ENCODE data around the gene NANOG. TPM values are rescaled to one million over a fixed set of nuclear protein-coding genes. Genes with fewer than 3 reads are reported as not detected.

NANOG gene
- total and polyA plus RNA-seq, 2 of the 8 experiments (the other 6 are each of a cell fraction or from before 2014, with no cell fraction given) = 53.7 to 231 TPM

- H3K4me1 ChIP-seq (replicated peaks in 1 of 4; ENCODE audit: control insufficient read depth in 3 of 4, insufficient read depth in 4 of 4, low read length in 3 of 4) = peaks cover 0 to 10% (median 3%) of the 10 kb centered on the region in 4 experiments; a peak in 2 of 7 replicates
- no peaks in the 10 kb centered on the region for H3K79me2 ChIP-seq (ENCODE audit: control insufficient read depth in 1 of 2, insufficient read depth in 2 of 2, low read length in 2 of 2)
- no peaks in the 10 kb centered on the region for H3K36me3 ChIP-seq (ENCODE audit: control insufficient read depth in 2 of 4, insufficient read depth in 4 of 4, low read length in 3 of 4)
- no peak overlapping the region for H2BK120ac ChIP-seq (replicated peaks; ENCODE audit: low read depth, low read length)
- H2BK5ac ChIP-seq (ENCODE audit: low read depth, low read length) = no peak overlapping the region
- WGBS, 2 experiments (ENCODE audit: extremely low coverage in 1 of 2, insufficient coverage in 1 of 2, insufficient read length in 1 of 2, insufficient replicate concordance in 2 of 2, low coverage in 1 of 2, low lambda C conversion rate in 2 of 2, missing lambda C conversion rate in 1 of 2) = 83% methylated on average over 2 of the region's 2 CpGs; no CpG with 5 or more reads in 1 of the 2 experiments
- no peak overlapping the region for H3K4ac ChIP-seq (replicated peaks; ENCODE audit: insufficient read length, low read depth, low read length)
- TF ChIP-seq CTCF (IDR thresholded peaks at IDR 0.05; ENCODE audit: control extremely low read depth in 1 of 3, insufficient read depth in 1 of 3, low read depth in 1 of 3, low read length in 3 of 3) (no peak), CHD1 (IDR thresholded peaks at IDR 0.05; ENCODE audit: low read depth, low read length) (no peak)
- no peak overlapping the region for H4K5ac ChIP-seq (ENCODE audit: insufficient read length, low read depth, low read length)
- no peak overlapping the region for H3K14ac ChIP-seq (ENCODE audit: insufficient read length)
- no peak overlapping the region for H4K8ac ChIP-seq (ENCODE audit: extremely low read depth, insufficient read depth, low read length)
- no peak overlapping the region for H3K27ac ChIP-seq (ENCODE audit: low read depth, low read length)
- no peak overlapping the region for H2BK15ac ChIP-seq (ENCODE audit: low read length)
- ChIA-PET CTCF (ENCODE audit: partially characterized antibody) (interaction anchor here (1.0 to 1.5 kb wide), 2 partner anchors 9 to 94 kb away, joined by 3 to 4 read pairs; no protein-coding TSS in a partner anchor), POLR2A (ENCODE audit: partially characterized antibody) (interaction anchor here (1.0 kb wide), 1 partner anchor 45 kb away, joined by 6 read pairs; no protein-coding TSS in a partner anchor)
- peaks cover 3% of the 10 kb centered on the region; the same call in 1 of the 2 replicates for H3K23me2 ChIP-seq (ENCODE audit: low read depth, low read length)
- no peaks in the 10 kb centered on the region for H3K79me1 ChIP-seq (ENCODE audit: low read depth, low read length)
- no peak overlapping the region for H3K9ac ChIP-seq (replicated peaks in 1 of 4; ENCODE audit: extremely low read depth in 1 of 4, low read depth in 3 of 4, low read length in 3 of 4)
- DNase-seq (ENCODE audit: low read depth in 1 of 2, low spot score in 2 of 2) (no peak), FAIRE-seq (no peak)
- H3K4me2 ChIP-seq (ENCODE audit: insufficient read depth in 1 of 2, low read depth in 2 of 2, low read length in 2 of 2) = no peak overlapping the region
- H3K4me3 ChIP-seq (ENCODE audit: extremely low read depth in 1 of 4, insufficient read depth in 2 of 4, low read depth in 3 of 4, low read length in 4 of 4) = no peak overlapping the region
- H4K20me1 ChIP-seq (replicated peaks in 1 of 2; ENCODE audit: control insufficient read depth in 1 of 2, insufficient read depth in 2 of 2, low read length in 2 of 2) = no peaks in the 10 kb centered on the region
- no peak overlapping the region for H3K18ac ChIP-seq (ENCODE audit: extremely low read depth, low read length)
- H2BK12ac ChIP-seq (ENCODE audit: low read depth, low read length) = no peak overlapping the region
- H4K91ac ChIP-seq (replicated peaks; ENCODE audit: insufficient read length, low read length) = no peak overlapping the region
- H3K27me3 ChIP-seq (replicated peaks in 1 of 4; ENCODE audit: control insufficient read depth in 3 of 4, extremely low read depth in 1 of 4, insufficient read depth in 3 of 4, low read length in 3 of 4) = no peaks in the 10 kb centered on the region
- no peak overlapping the region for H2AK5ac ChIP-seq (ENCODE audit: low read depth, low read length)
- H3K56ac ChIP-seq (replicated peaks; ENCODE audit: insufficient read length, low read depth, low read length) = no peak overlapping the region
- H2BK20ac ChIP-seq (ENCODE audit: low read length) = 0 out of 2 replicates have a peak overlapping the region, but pooled peaks have one; percentile 2
- H3K9me3 ChIP-seq (ENCODE audit: insufficient read depth in 2 of 2, low read depth in 1 of 2, low read length in 1 of 2) = peaks cover 0 to under 1% of the 10 kb centered on the region in 2 experiments; a peak in 1 of 4 replicates
- H2AFZ ChIP-seq (ENCODE audit: low read length) = no peak overlapping the region
- no peak overlapping the region for H3K23ac ChIP-seq (ENCODE audit: insufficient read length)
Measured at GRCh38 chr12:7756993-7757392, 32.2 kb upstream of the NANOG start.

Measured in H1 (cell line).